PFSK-1 (cell line): ENCODE data around the gene TXLNG.

Experiments used
- POLR2AphosphoS5 ChIP-seq: IDR thresholded peaks from 2 replicates; pipeline ENCODE4 v1.6.1; 2012; ENCODE audit warnings: low read depth, mild to moderate bottlenecking, control low read depth, low read length, moderate library complexity
- SIN3A ChIP-seq: IDR thresholded peaks from 2 replicates; pipeline ENCODE4 v1.6.1; 2012; ENCODE audit warnings: mild to moderate bottlenecking, low read length, moderate library complexity, borderline replicate concordance; ENCODE audit not compliant: insufficient read depth
- TAF1 ChIP-seq: IDR thresholded peaks from 2 replicates; pipeline ENCODE4 v1.6.1; 2012; ENCODE audit warnings: low read length, control low read depth, borderline replicate concordance; ENCODE audit not compliant: insufficient read depth
- TF ChIP-seq, protein P1 (sequence below), 2 experiments: IDR thresholded peaks; 2 replicates each; pipeline versions ENCODE4 v1.6.1 to v1.8.0; 2011 to 2012; ENCODE audit warnings: low read depth in 2 of 2, low read length in 2 of 2, control low read depth in 1 of 2, inconsistent platforms in 1 of 2, mild to moderate bottlenecking in 1 of 2, moderate library complexity in 1 of 2; ENCODE audit not compliant: insufficient read depth in 1 of 2

- TF ChIP-seq POLR2AphosphoS5 (no peak), TAF1 (no peak), SIN3A (no peak)
- TF ChIP-seq, protein P1, sequence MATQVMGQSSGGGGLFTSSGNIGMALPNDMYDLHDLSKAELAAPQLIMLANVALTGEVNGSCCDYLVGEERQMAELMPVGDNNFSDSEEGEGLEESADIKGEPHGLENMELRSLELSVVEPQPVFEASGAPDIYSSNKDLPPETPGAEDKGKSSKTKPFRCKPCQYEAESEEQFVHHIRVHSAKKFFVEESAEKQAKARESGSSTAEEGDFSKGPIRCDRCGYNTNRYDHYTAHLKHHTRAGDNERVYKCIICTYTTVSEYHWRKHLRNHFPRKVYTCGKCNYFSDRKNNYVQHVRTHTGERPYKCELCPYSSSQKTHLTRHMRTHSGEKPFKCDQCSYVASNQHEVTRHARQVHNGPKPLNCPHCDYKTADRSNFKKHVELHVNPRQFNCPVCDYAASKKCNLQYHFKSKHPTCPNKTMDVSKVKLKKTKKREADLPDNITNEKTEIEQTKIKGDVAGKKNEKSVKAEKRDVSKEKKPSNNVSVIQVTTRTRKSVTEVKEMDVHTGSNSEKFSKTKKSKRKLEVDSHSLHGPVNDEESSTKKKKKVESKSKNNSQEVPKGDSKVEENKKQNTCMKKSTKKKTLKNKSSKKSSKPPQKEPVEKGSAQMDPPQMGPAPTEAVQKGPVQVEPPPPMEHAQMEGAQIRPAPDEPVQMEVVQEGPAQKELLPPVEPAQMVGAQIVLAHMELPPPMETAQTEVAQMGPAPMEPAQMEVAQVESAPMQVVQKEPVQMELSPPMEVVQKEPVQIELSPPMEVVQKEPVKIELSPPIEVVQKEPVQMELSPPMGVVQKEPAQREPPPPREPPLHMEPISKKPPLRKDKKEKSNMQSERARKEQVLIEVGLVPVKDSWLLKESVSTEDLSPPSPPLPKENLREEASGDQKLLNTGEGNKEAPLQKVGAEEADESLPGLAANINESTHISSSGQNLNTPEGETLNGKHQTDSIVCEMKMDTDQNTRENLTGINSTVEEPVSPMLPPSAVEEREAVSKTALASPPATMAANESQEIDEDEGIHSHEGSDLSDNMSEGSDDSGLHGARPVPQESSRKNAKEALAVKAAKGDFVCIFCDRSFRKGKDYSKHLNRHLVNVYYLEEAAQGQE (IDR thresholded peaks at IDR 0.05; ENCODE audit: insufficient read depth in 1 of 2, low read depth in 2 of 2, low read length in 2 of 2) = no peak
Measured at GRCh38 chrX:16739574-16739973, 46.7 kb upstream of the TXLNG start.
